GM15510 (cell line): ENCODE measurements around the gene ZNF70.

Experiments used
- POLR2A ChIP-seq: IDR thresholded peaks from 3 replicates; pipeline ENCODE4 v1.6.1; 2011; ENCODE audit warnings: borderline replicate concordance; ENCODE audit not compliant: insufficient read length; ENCODE audit errors: extremely low read depth

ZNF70 gene

GRCh38 chr22:23752090-23752691, 1.3 kb upstream of the ZNF70 start:
- TF ChIP-seq POLR2A, result peak; percentile 17

DNA sequence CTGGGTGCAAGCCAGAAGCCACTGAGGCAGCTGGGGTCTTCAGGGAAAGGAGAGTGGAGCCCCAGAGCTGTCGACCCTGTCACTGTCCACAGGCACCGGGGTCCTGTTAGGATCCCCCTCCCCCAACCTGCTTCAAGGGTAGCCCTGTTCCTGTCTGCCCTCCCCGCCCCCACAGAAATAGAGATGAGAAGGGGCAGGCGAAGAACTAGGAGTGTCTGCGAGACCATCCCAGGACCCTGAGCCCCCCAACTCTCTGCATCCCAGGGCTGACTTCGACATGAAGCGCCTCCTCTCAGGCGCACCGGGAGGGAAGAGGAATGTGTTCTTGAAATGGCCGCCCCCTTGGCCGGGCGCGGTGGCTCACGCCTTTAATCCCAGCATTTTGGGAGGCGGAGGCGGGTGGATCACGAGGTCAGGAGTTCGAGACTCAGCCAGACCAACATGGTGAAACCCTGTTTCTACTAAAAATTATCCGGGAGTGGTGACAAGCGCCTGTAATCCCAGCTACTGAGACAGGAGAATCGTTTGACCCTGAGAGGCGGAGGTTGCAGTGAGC, 607 bp upstream of the ZNF70 start:
- no peak for TF ChIP-seq POLR2A

DNA sequence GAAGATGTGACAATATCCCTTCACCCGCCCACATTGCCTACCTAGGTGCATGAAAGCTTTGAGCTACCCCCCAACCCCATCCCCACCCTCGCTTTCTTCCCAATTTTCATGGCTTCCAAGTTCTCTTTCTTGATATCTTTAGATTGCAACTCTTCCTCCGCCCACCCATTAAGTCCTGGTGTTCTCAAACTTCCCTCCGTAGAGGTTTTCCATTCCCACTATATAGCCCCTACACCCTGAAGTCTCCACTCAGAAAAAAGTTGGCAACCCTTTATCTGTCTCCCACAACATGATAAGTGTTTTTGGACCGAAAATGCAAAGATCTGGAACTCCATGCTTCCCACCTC, 572 bp downstream of the ZNF70 start:
- no peak for TF ChIP-seq POLR2A

GRCh38 chr22:23749841-23750301, 1.0 kb downstream of the ZNF70 start:
- TF ChIP-seq POLR2A, result no peak

GRCh38 chr22:23745791-23746190, 5.1 kb downstream of the ZNF70 start:
- TF ChIP-seq POLR2A, result no peak

DNA sequence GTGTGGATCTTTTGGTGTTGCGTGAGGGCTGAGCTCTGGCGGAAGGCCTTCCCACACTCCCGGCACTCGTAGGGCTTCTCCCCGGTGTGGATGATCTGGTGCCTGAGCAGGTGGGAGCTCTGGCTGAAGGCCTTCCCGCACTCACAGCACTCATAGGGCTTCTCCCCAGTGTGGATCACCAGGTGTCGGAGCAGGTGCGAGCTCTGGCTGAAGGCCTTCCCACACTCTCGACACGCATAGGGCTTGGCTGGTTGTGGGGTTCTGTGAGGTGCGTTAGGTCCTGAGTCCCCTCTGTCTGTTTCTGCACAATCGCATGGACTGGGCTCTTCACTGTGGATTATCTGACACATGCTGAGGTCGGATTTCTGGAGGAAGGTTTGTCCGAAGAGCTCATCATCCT, 6.4 kb downstream of the ZNF70 start:
- no peak for TF ChIP-seq POLR2A

GRCh38 chr22:23744001-23744400, 6.9 kb downstream of the ZNF70 start:
- TF ChIP-seq POLR2A, result no peak

DNA sequence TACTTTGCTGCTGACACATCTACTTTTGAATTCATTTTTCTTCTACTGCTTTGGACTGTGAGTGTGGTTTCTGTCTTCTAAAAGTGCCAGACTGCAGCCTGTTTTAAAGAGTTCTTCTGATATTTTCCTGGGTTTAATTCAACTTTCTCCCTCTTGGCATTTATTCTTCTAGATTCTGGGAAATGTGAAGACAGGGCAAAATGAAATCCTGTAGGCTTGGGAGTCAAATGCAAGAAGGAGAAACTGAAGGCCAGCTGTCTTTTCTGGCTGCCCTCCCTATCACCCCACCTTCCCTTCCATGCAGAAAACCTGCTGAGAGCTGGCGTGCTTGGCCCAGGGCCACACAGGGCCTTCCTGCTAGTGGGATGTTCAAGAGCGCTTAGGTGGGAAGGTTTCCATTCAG, 7.6 kb downstream of the ZNF70 start:
- TF ChIP-seq POLR2A, result no peak

DNA sequence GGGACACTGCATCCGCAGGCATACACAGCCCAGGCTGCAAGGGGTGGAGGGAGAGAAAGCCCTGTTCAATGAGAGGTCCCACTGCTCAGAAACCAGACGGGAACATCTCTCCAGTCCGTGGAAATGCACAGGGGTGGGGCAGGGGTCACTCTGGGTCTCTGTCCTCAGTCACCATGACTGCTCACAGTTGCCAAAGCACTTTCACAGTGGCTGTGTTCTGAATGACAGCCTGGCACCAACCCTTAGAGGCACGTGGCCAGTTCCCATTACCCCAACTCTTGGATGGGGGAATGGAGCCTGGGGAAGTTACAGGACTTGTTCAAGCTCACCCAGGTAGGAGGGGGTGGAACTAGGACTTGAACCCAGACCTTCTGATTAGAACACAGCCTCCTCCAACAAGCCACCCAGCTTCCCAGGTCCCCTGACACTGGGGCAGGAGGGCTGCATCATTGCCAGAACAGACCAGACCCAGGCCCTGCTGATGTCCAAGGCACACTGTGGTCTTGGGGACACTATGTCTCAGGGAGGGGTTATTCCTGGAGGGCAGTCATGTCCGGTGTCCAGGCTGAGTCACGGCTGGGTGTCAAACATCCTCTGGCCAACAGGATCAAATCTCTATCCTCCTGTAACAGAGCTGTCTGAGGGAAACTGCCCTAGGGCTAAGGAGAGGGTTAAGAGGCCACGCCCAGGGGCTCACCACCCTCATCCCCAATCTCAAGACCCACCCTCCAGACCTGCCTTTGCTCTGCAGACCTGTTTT, 8.2 kb downstream of the ZNF70 start:
- no peak for TF ChIP-seq POLR2A

DNA sequence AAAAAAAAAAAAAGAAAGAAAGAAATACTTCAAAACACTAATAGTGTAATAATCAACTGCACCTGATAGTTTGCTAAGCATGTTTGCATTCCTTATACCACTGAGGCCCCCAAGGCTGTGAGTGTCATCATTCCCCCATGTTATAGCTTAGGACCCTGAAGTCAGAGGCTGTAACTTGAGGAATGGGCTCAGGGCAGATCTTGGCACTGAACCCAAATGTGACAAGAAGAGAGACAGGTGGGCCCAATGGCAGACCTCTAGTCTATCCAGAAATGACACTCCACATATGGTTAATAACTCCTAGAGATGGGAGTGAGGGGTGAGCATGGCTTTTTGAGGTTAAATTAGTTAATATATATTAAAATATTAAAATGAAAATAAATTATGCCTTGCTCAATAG, 13.2 kb downstream of the ZNF70 start:
- TF ChIP-seq POLR2A, result no peak

DNA sequence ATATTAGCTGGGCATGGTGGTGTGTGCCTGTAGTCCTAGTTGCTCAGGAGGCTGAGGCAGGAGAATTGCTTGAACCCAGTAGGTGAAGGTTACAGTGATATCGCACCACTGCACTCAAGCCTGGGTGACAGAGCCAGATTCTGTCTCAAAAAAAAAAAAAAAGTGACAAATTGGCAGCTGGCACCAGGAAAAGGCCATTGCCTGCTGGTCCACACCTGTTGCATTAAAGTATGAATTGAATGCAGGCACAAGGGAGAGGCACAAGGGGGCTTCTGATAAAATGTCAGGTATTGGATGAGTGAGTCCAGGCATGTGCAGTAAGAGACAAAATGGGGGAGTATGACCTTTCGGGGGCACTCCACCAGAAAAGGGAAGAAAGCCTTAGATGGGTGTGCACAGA, 28.2 kb downstream of the ZNF70 start:
- TF ChIP-seq POLR2A, result no peak

DNA sequence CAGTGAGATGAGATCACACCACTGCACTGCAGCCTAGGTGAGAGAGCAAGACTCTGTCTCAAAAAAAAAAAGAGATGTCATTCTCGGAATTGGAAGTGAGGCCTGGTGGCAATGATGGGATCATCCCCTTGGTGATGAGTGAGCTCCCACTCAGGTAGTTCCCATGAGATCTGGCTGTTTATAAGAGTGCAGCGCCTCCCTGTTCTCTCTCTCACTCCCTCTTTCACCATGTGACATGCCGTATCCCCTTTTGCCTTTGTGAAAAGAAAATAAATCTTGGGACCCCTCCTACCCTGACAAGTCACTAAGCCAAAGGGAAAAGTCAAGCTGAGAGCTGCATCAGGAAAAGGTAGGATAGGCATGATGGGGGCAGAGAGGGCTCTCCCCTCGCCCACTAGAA, 28.8 kb downstream of the ZNF70 start:
- no peak for TF ChIP-seq POLR2A

DNA sequence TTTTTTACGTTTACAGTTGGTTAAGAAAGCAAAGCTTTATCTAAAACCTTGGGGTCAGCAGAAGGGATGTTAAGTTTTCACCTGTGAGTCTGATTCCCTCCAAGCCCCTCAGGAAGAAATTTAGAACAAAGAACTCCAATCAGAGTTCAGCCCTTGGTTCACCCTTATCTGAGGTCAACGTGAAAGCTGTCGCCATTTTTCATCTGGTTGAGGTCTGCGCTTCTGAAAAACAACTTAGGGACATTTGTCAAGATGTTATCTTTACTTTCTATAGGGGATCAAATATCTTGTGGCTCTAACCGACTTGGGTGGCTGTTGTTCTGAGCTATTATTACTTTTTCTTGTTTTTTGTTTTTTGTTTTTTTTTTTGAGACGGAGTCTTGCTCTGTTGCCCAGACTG, 30.1 kb downstream of the ZNF70 start:
- no peak for TF ChIP-seq POLR2A

DNA sequence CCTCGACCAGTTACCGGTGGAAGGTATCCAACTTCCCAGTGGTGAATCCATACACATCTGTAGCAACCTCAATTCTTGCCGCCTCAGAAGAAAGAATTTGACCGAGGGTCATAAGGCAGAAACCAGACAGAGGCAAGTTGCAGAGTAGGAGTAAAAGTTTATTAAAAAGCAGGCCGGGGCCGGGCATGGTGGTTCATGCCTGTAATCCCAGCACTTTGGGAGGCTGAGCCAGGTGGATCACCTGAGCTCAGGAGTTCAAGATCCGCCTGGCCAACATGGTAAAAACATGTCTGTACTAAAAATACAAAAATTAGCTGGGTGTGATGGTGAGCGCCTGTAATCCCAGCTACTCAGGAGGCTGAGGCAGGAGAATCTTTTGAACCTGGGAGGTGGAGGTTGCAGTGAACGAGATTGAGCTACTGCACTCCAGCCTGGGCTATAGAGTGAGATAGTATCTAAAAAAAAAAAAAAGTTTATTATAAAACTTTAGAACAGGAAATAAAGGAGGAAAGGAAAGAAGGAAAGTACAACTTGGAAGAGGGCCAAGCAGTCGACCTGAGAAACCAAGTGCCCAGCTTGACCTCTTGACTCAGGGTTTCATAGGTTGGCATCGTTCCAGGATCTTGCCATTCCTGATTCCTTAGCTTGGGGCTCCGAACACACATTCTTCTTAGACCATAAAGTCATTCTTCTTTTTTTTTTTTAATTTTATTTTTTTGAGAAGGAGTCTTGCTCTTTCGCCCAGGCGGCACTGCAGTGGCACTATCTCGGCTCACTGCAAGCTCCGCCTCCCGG, 32.3 kb downstream of the ZNF70 start:
- TF ChIP-seq POLR2A, result no peak
